Stimulated activated CD8-positive, alpha-beta memory T cell treated with anti-CD3 and anti-CD28 coated beads, Interleukin-4, amount 100 ng/mL, for 48 hours (primary cell): ENCODE measurements around the gene RTN4R.

Experiments used
- DNase-seq: peaks from one replicate; pipeline ENCODE4 v3.0.0-alpha.2; 2020

Gene RTN4R

GRCh38 chr22:20239676-20240446 is 28.3 kb downstream of the RTN4R start:
- no peak for DNase-seq

- no peak for DNase-seq
Observed at GRCh38 chr22:20238901-20239675, 29.0 kb downstream of the RTN4R start.

- DNase-seq = peak; percentile 78
Observed at GRCh38 chr22:20238536-20238900, 29.6 kb downstream of the RTN4R start.

GRCh38 chr22:20237480-20238440 is 30.4 kb downstream of the RTN4R start:
- DNase-seq = no peak

- DNase-seq = no peak
Observed at GRCh38 chr22:20236052-20236717, 31.9 kb downstream of the RTN4R start.

GRCh38 chr22:20235389-20235991 is 32.6 kb downstream of the RTN4R start:
- DNase-seq = no peak

- DNase-seq = no peak
Observed at GRCh38 chr22:20234760-20235388, 33.2 kb downstream of the RTN4R start.

GRCh38 chr22:20234314-20234682 is 33.8 kb downstream of the RTN4R start:
- no peak for DNase-seq

- DNase-seq = no peak
Observed at GRCh38 chr22:20233351-20234313, 34.5 kb downstream of the RTN4R start.

GRCh38 chr22:20232781-20233180 is 35.3 kb downstream of the RTN4R start:
- no peak for DNase-seq

GRCh38 chr22:20232237-20232598 is 35.9 kb downstream of the RTN4R start:
- DNase-seq = no peak

GRCh38 chr22:20231514-20232236 is 36.4 kb downstream of the RTN4R start:
- DNase-seq = no peak

GRCh38 chr22:20230777-20231420 is 37.2 kb downstream of the RTN4R start:
- no peak for DNase-seq

GRCh38 chr22:20229916-20230775 is 38.0 kb downstream of the RTN4R start:
- DNase-seq = no peak

GRCh38 chr22:20228939-20229272 is 39.2 kb downstream of the RTN4R start:
- DNase-seq = no peak

- no peak for DNase-seq
Observed at GRCh38 chr22:20228055-20228938, 39.8 kb downstream of the RTN4R start.

GRCh38 chr22:20227363-20227762 is 40.8 kb downstream of the RTN4R start:
- no peak for DNase-seq
